Type B pancreatic cell (in vitro differentiated cells): ENCODE results near the gene NAA25. TPM values are rescaled to one million over a fixed set of nuclear protein-coding genes. Genes with fewer than 3 reads are reported as not detected.

Source experiments
- DNase-seq: peaks from one replicate; pipeline ENCODE4 v3.0.0; 2021; ENCODE audit warnings: mixed read lengths; ENCODE audit not compliant: unreplicated experiment; ENCODE audit errors: extremely low spot score
- H3K27ac Mint-ChIP-seq: 2 replicates; pipeline ENCODE4 v1.8.0; 2021; ENCODE audit warnings: mild to moderate bottlenecking, mixed read lengths
- H3K27me3 Mint-ChIP-seq: 2 replicates; pipeline ENCODE4 v1.8.0; 2021; ENCODE audit warnings: mixed read lengths
- H3K36me3 Mint-ChIP-seq: 2 replicates; pipeline ENCODE4 v1.8.0; 2021; ENCODE audit warnings: mixed read lengths
- H3K4me1 Mint-ChIP-seq: one replicate; pipeline ENCODE4 v1.8.0; 2021; ENCODE audit warnings: mixed read lengths; ENCODE audit not compliant: unreplicated experiment
- H3K4me3 Mint-ChIP-seq: 2 replicates; pipeline ENCODE4 v1.8.0; 2021; ENCODE audit warnings: mild to moderate bottlenecking, mixed read lengths
- H3K9me3 Mint-ChIP-seq: 2 replicates; pipeline ENCODE4 v1.8.0; 2021; ENCODE audit warnings: mixed read lengths
- CTCF ChIP-seq: fragments of 200-600 bp; sonication (generic); conservative IDR thresholded peaks from 2 replicates; pipeline ENCODE4 v1.5.0; 2021; ENCODE audit warnings: antibody characterized with exemption, mild to moderate bottlenecking
- total RNA-seq: library from RNA; stranded (reverse); gene quantifications from 2 replicates; pipeline ENCODE4 v1.2.1, GENCODE V29; 2021; ENCODE audit warnings: low replicate concordance

The NAA25 gene
- total RNA-seq, 1 donor from 2014 or later = 35.9 TPM

- no peak for TF ChIP-seq CTCF
- no peak overlapping the region for H3K27ac Mint-ChIP-seq
- no peaks in the 10 kb centered on the region for H3K9me3 Mint-ChIP-seq
- H3K4me3 Mint-ChIP-seq = no peak overlapping the region
- H3K36me3 Mint-ChIP-seq = peaks cover 7% of the 10 kb centered on the region
- H3K4me1 Mint-ChIP-seq = peaks cover 4% of the 10 kb centered on the region
- H3K27me3 Mint-ChIP-seq = no peaks in the 10 kb centered on the region
- DNase-seq = no peak
Measured at GRCh38 chr12:111993292-111994150, 115.1 kb downstream of the NAA25 start.

- peaks cover 13% of the 10 kb centered on the region for H3K36me3 Mint-ChIP-seq
- peaks cover 5% of the 10 kb centered on the region for H3K9me3 Mint-ChIP-seq
- H3K27me3 Mint-ChIP-seq = no peaks in the 10 kb centered on the region
- H3K4me1 Mint-ChIP-seq = peaks cover 4% of the 10 kb centered on the region
- no peak for TF ChIP-seq CTCF
- DNase-seq = no peak
- no peak overlapping the region for H3K4me3 Mint-ChIP-seq
- no peak overlapping the region for H3K27ac Mint-ChIP-seq
Measured at GRCh38 chr12:111992464-111992863, 116.1 kb downstream of the NAA25 start.

- peaks cover 4% of the 10 kb centered on the region for H3K4me1 Mint-ChIP-seq
- H3K9me3 Mint-ChIP-seq = peaks cover 6% of the 10 kb centered on the region
- DNase-seq = no peak
- no peaks in the 10 kb centered on the region for H3K27me3 Mint-ChIP-seq
- H3K36me3 Mint-ChIP-seq = peaks cover 13% of the 10 kb centered on the region
- no peak for TF ChIP-seq CTCF
- no peak overlapping the region for H3K27ac Mint-ChIP-seq
- H3K4me3 Mint-ChIP-seq = no peak overlapping the region
Measured at GRCh38 chr12:111991946-111992345, 116.6 kb downstream of the NAA25 start.

- Mint-ChIP-seq H3K4me1 (peaks cover 4% of the 10 kb centered on the region), H3K9me3 (peaks cover 6% of the 10 kb centered on the region), H3K4me3 (no peak overlapping the region), H3K36me3 (peaks cover 13% of the 10 kb centered on the region), H3K27me3 (no peaks in the 10 kb centered on the region), H3K27ac (no peak overlapping the region)
- no peak for TF ChIP-seq CTCF
- DNase-seq = no peak
Measured at GRCh38 chr12:111991535-111991934, 117.0 kb downstream of the NAA25 start.

- TF ChIP-seq CTCF = no peak
- no peaks in the 10 kb centered on the region for H3K4me1 Mint-ChIP-seq
- H3K27me3 Mint-ChIP-seq = no peaks in the 10 kb centered on the region
- H3K4me3 Mint-ChIP-seq = no peak overlapping the region
- DNase-seq = no peak
- no peak overlapping the region for H3K27ac Mint-ChIP-seq
- H3K9me3 Mint-ChIP-seq = peaks cover 6% of the 10 kb centered on the region
- H3K36me3 Mint-ChIP-seq = peaks cover 13% of the 10 kb centered on the region
Measured at GRCh38 chr12:111984820-111985219, 123.8 kb downstream of the NAA25 start.
